Purkinje cell (primary cell): ENCODE measurements around the gene PPARA. TPM values are rescaled to one million over a fixed set of nuclear protein-coding genes. Genes with fewer than 3 reads are reported as not detected.

Experiments
- polyA plus RNA-seq: library from polyadenylated mRNA; unstranded; fragments of >200 nt; fragmentation: Nextera tagmentation; gene quantifications from 2 replicates; pipeline ENCODE4 v1.2.1, GENCODE V29; 2014

The PPARA gene
- 0.71 and 1.4 TPM in 2 replicates for polyA plus RNA-seq

DNA sequence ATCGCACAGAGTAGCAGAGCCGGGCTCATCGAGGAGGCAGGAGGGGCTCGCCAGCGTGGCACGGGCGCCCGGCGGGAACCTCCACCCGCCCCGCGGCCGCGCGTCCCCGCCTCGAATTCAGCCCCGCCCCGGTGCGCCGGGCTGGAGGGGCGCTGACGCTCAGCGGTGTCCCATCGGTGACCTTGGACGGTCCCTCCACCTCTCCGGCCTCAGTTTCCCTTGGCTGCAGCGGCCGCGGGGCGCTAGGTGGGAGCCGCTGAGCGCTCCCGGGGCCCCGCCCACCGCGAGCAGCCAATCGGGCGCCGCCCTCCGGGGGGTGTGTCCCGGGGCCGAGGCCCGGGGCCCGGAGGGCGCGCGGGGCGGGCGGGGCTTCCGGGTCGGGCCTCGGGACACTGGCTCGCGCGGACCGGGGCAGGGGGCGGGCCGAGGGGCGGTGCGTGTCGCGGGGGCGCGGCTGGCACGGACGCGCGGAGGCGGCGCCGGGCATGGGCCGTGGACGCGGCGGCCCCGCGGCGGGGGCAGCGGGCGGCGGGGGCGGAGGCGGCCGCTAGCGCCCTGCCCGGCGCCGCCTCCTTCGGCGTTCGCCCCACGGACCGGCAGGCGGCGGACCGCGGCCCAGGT is at the start of gene PPARA:
PPARA (plus strand) TSS at position 493 of the 621 bp plus-strand sequence. CDS start 47,858 bp downstream, outside the sequence.

DNA sequence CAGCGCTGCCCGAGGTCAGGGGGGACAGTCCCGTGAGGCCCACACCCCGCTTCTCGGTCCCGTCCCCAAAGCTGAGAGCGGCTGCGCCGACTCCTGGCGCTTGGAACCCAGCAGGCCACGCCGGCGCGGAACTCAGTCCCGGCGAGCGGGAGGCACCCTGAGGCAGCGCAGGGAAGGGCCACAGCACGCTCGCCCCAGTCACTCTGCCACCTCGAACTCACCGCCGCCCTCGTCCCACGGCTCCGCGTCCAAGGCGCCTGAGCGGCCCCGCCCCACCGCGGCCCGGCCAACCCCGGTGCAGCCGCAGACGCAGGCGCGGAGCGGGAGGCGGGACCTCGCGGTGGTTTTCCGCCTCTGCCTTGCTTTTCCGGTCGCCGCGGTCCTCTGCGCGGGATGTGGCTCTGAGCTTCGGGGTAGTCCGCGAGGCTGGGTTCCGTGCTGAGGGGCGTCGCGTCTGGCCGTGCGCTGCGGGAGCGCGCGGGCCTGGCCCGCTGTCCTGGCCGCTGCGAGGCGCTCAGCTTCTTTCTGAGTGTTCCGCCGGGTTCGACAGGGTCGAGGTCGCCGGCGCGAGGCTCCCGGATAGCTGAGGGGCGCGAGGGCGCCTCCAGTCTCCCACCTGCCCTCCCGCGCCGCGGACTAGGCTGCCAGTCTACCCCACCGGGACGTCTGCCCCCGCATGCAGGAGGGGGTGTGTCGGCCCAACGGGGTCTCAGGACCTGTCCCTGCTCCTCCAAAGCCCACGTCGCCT is 99.9 kb downstream of the PPARA start, which contains the start of gene CDPF1:
CDPF1 (minus strand) TSS at position 259 of the 748 bp plus-strand sequence. CDS start 2,009 bp downstream, outside the sequence.

DNA sequence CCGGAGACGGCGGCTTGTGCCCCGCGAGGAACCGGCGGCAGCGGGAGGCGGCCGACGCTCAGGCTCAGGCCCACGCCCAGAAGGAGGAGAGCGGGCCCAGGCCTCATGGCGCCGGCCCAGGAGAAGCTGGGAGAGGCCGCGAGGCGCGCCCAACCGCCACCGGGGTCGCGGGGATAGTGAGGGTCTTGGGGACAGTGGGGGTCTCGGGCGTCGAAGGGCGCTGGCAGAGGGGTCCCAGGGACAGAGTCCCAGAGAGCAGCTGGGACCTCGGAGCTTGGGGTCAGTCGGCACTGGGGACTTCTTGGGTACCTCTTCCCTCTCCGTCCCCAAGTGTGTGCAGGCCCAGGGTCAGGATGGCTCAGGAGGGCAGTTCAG is 112.9 kb downstream of the PPARA start, which contains the start of gene PKDREJ:
PKDREJ (minus strand) TSS at position 128 of the 375 bp plus-strand sequence; CDS start at position 107, 21 bp downstream.

DNA sequence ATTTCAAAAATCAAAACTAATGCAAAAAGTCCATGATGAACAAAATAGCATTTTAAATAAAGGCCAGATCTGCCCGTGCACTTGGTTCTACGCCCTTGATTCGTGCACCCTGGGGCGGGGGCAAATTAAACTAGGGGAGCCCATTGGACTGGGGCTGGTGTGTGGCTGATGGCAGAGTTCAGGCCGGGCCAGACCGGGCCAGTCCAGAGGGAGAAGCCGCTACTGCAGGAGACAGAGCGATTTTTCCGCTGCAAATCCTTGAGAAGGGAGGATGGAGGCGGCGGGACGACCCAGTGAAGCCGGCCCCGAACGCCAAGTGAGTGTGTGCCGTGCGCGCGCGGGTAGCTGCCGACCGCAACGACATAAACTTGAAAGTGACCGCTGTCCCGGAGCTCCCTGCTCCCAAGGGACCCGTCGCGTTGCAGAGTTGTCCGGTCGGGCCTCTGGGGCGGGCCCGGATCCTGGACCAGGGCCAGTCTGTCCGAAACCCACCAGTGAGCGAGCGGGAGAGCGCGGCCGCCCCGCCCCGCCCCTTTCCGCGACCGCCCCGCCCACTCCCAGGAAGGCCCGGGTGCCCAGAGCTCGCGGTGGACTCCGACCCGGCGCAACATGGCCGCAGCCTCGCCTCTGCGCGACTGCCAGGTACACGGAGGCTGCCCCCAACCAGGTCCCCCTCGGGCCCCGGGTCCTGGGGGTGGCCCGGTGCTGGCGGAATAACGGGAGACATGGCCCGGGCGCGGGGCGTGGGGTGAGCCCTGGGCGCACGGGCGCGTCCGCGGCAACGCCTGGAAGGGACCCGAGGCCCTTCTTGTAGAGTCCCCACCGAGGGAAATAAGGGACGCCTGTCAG is 117.3 kb downstream of the PPARA start, which contains the start of gene TTC38:
TTC38 (plus strand) TSS at position 578 of the 849 bp plus-strand sequence; CDS start at position 610, 32 bp downstream.

Other genes with a start within 250 kb of the PPARA start
- gene WNT7B, start 173.4 kb upstream of the PPARA start, polyA plus RNA-seq = 0.45 TPM in 1 of 2 replicates, not detected in the other
- 0.93 and 1.6 TPM in 2 replicates for gene CDPF1, start 99.8 kb downstream of the PPARA start, polyA plus RNA-seq
- gene PKDREJ, start 112.8 kb downstream of the PPARA start, polyA plus RNA-seq = not detected in 2 replicates
- gene TTC38, start 117.5 kb downstream of the PPARA start, polyA plus RNA-seq = 1.3 and 2.1 TPM in 2 replicates
- gene GTSE1, start 146.3 kb downstream of the PPARA start, polyA plus RNA-seq = not detected in 2 replicates
- gene TRMU, start 185.2 kb downstream of the PPARA start, polyA plus RNA-seq = 2.4 and 2.9 TPM in 2 replicates